HEK293 (cell line): ENCODE data around the gene ZFX.

ENCODE experiments used
- CTCF ChIA-PET: fragments of 350-600 bp; formaldehyde crosslinking; extraction: SDS; loops from one replicate; lab custom pipeline; 2021; ENCODE audit warnings: antibody characterized with exemption; lab: Yijun Ruan, JAX
- POLR2A ChIA-PET: fragments of 300-600 bp; formaldehyde crosslinking; extraction: SDS; loops from one replicate; lab custom pipeline; 2020; ENCODE audit warnings: antibody characterized with exemption, inconsistent platforms; lab: Yijun Ruan, JAX
- H3K27ac ChIP-seq: fragments of 200-500 bp; sonication (Bioruptor generic); 2 replicates; pipeline ENCODE4 v1.5.1; 2014; ENCODE audit warnings: low read depth, low read length, control low read depth, inconsistent platforms; ENCODE audit errors: extremely low read depth
- H3K36me3 ChIP-seq, 2 experiments: fragments of 200-500 bp in 1 of 2; sonication (Bioruptor generic) in 1 of 2; 1 replicate in 1 of 2; 2 replicates in 1 of 2; pipeline ENCODE4 v1.5.1; 2014 to 2017; ENCODE audit warnings: inconsistent platforms in 2 of 2, low read length in 2 of 2; ENCODE audit not compliant: control insufficient read depth in 2 of 2, insufficient read depth in 1 of 2
- H3K4me1 ChIP-seq: fragments of 200-500 bp; sonication (Bioruptor generic); 2 replicates; pipeline ENCODE4 v1.5.1; 2014; ENCODE audit warnings: mild to moderate bottlenecking, low read length, inconsistent platforms; ENCODE audit not compliant: control insufficient read depth, insufficient read depth
- H3K4me3 ChIP-seq: 2 replicates; pipeline ENCODE4 v1.5.1; 2011; ENCODE audit warnings: low read depth, mild to moderate bottlenecking, control low read depth, low read length, moderate library complexity
- H3K9me3 ChIP-seq: fragments of 200-500 bp; sonication (Bioruptor generic); 2 replicates; pipeline ENCODE4 v1.5.1; 2014; ENCODE audit warnings: low read depth, low read length, inconsistent platforms; ENCODE audit not compliant: control insufficient read depth, insufficient read depth
- BCL11B ChIP-seq: fragments of 450-650 bp; formaldehyde crosslinking; IDR thresholded peaks from 2 replicates; pipeline ENCODE4 v1.5.1; 2016; ENCODE audit warnings: low read depth, missing biosample characterization, missing genetic modification characterization
- GLI4 ChIP-seq: fragments of 450-650 bp; formaldehyde crosslinking; IDR thresholded peaks from 2 replicates; pipeline ENCODE4 v1.5.1; 2016; ENCODE audit warnings: missing biosample characterization, missing genetic modification characterization
- MEIS1 ChIP-seq: sonication (generic); formaldehyde crosslinking; IDR thresholded peaks from 2 replicates; pipeline ENCODE4 v1.8.1; 2022; ENCODE audit warnings: missing genetic modification reagents, mild to moderate bottlenecking, borderline replicate concordance
- PRDM1 ChIP-seq: fragments of 450-650 bp; formaldehyde crosslinking; IDR thresholded peaks from 2 replicates; pipeline ENCODE4; 2016; ENCODE audit warnings: missing biosample characterization, missing genetic modification characterization
- WT1 ChIP-seq: fragments of 450-650 bp; formaldehyde crosslinking; IDR thresholded peaks from 2 replicates; pipeline ENCODE4 v1.5.1; 2016; ENCODE audit warnings: missing biosample characterization, missing genetic modification characterization
- ZBTB17 ChIP-seq: fragments of 450-650 bp; formaldehyde crosslinking; IDR thresholded peaks from 2 replicates; pipeline ENCODE4 v1.5.1; 2016; ENCODE audit warnings: missing biosample characterization, missing genetic modification characterization
- ZFP69B ChIP-seq: fragments of 450-650 bp; formaldehyde crosslinking; IDR thresholded peaks from 2 replicates; pipeline ENCODE4 v1.5.1; 2016; ENCODE audit warnings: missing biosample characterization, missing genetic modification characterization
- ZNF10 ChIP-seq: fragments of 450-650 bp; formaldehyde crosslinking; IDR thresholded peaks from 2 replicates; pipeline ENCODE4 v1.5.1; 2017; ENCODE audit warnings: missing biosample characterization, missing genetic modification characterization
- ZNF211 ChIP-seq: fragments of 450-650 bp; formaldehyde crosslinking; IDR thresholded peaks from 2 replicates; pipeline ENCODE4 v1.5.1; 2016; ENCODE audit warnings: low read depth, missing biosample characterization, missing genetic modification characterization
- ZNF335 ChIP-seq: fragments of 450-650 bp; formaldehyde crosslinking; conservative IDR thresholded peaks from 2 replicates; pipeline ENCODE4 v1.5.1; 2016; ENCODE audit warnings: missing biosample characterization, missing genetic modification characterization
- ZNF366 ChIP-seq: fragments of 450-650 bp; formaldehyde crosslinking; conservative IDR thresholded peaks from 2 replicates; pipeline ENCODE4 v1.5.1; 2016; ENCODE audit warnings: missing biosample characterization, missing genetic modification characterization
- ZNF423 ChIP-seq: fragments of 450-650 bp; formaldehyde crosslinking; IDR thresholded peaks from 2 replicates; pipeline ENCODE4 v1.5.1; 2016; ENCODE audit warnings: missing biosample characterization, missing genetic modification characterization
- TF ChIP-seq, protein P1 (sequence below): fragments of 450-650 bp; formaldehyde crosslinking; IDR thresholded peaks from 2 replicates; pipeline ENCODE4 v1.5.1; 2016; ENCODE audit warnings: missing biosample characterization, missing genetic modification characterization
- TF ChIP-seq, protein P2 (sequence below): fragments of 450-650 bp; formaldehyde crosslinking; IDR thresholded peaks from 2 replicates; pipeline ENCODE4 v1.5.1; 2017; ENCODE audit warnings: missing biosample characterization, missing genetic modification characterization
- TF ChIP-seq, protein P3 (sequence below): fragments of 450-650 bp; formaldehyde crosslinking; IDR thresholded peaks from 2 replicates; pipeline ENCODE4 v1.5.1; 2017; ENCODE audit warnings: missing biosample characterization, missing genetic modification characterization
- TF ChIP-seq, protein P4 (sequence below): fragments of 450-650 bp; formaldehyde crosslinking; IDR thresholded peaks from 2 replicates; pipeline ENCODE4 v1.5.1; 2016; ENCODE audit warnings: missing biosample characterization, missing genetic modification characterization
- TF ChIP-seq, protein P5 (sequence below): fragments of 450-650 bp; formaldehyde crosslinking; IDR thresholded peaks from 2 replicates; pipeline ENCODE4 v1.5.1; 2016; ENCODE audit warnings: missing biosample characterization, missing genetic modification characterization
- TF ChIP-seq, protein P6 (sequence below): fragments of 450-650 bp; IDR thresholded peaks from 2 replicates; pipeline ENCODE4 v1.5.1; 2018; ENCODE audit warnings: missing biosample characterization, mild to moderate bottlenecking, missing genetic modification characterization

The ZFX gene

DNA sequence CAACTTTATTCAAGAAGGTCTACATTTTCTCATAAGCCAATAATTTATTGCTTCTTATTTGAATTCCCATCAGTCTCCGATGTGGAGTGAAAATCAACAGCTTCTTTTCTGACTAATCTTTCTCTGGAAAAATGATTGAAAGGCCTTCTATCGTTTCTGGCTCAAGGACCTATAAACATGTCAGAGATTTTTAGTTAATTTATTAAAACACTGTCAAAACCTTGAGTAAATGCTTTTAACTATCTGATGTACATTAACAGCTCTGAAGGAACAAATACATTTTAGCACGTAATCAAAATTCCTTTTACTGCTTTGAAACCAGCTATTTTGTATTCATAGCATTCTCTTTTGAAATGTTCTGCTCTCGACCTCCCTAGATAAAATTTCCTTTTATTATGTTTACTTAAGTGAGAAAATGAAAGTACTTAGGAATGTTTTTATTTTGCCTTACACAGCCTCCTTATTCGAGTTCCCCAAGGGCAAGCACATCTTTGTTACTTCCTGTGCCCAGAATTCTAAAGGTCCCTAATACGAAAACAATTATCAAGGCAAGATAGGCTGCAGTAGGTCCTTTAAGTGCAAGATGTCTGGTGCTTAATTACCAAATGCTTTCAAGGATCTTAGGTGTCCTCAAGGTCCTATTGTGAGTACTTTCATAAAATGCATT is 3.1 kb upstream of the ZFX start (continued):
- TF ChIP-seq, protein P1, sequence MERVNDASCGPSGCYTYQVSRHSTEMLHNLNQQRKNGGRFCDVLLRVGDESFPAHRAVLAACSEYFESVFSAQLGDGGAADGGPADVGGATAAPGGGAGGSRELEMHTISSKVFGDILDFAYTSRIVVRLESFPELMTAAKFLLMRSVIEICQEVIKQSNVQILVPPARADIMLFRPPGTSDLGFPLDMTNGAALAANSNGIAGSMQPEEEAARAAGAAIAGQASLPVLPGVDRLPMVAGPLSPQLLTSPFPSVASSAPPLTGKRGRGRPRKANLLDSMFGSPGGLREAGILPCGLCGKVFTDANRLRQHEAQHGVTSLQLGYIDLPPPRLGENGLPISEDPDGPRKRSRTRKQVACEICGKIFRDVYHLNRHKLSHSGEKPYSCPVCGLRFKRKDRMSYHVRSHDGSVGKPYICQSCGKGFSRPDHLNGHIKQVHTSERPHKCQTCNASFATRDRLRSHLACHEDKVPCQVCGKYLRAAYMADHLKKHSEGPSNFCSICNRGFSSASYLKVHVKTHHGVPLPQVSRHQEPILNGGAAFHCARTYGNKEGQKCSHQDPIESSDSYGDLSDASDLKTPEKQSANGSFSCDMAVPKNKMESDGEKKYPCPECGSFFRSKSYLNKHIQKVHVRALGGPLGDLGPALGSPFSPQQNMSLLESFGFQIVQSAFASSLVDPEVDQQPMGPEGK: peak; percentile 67
- TF ChIP-seq ZNF335: peak; percentile 57
- TF ChIP-seq ZNF211 (tag by site-specific recombination): no peak
- TF ChIP-seq, protein P2, sequence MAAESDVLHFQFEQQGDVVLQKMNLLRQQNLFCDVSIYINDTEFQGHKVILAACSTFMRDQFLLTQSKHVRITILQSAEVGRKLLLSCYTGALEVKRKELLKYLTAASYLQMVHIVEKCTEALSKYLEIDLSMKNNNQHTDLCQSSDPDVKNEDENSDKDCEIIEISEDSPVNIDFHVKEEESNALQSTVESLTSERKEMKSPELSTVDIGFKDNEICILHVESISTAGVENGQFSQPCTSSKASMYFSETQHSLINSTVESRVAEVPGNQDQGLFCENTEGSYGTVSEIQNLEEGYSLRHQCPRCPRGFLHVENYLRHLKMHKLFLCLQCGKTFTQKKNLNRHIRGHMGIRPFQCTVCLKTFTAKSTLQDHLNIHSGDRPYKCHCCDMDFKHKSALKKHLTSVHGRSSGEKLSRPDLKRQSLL (tag by site-specific recombination): peak; percentile 87
- no peak for TF ChIP-seq GLI4
- TF ChIP-seq WT1 (tag by site-specific recombination): peak; percentile 99
- TF ChIP-seq ZNF10 (tag by site-specific recombination): peak; percentile 14; the same call in 1 of the 2 replicates

DNA sequence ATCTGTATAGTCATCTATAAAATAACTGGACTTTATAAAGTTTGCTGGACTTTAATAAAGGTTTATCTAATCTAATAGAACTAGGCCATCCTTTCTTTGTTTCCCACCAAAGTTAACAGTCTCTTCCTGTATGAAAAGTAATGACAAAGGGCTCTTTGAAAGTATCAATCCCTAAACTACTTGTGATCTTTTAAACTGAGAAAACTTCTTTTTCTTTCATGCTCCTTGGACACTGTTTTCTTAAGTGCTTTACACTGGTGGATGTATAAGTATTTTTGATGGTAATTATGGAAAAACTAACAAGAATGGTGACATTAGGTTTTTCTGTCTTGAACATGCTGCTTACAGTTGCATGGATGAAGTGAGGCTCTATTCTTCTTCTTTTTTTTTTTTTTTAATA is 2.4 kb upstream of the ZFX start:
- CTCF ChIA-PET: no interaction called here
- H3K4me3 ChIP-seq: no peak overlapping the region
- H3K27ac ChIP-seq: peak overlapping the region; percentile 100
- H3K36me3 ChIP-seq: no peaks in the 10 kb centered on the region
- peaks cover 38% of the 10 kb centered on the region for H3K4me1 ChIP-seq
- POLR2A ChIA-PET: no interaction called here
- TF ChIP-seq BCL11B (tag by site-specific recombination) (no peak), ZNF423 (tag by site-specific recombination) (no peak), MEIS1 (CRISPR knock-in tag) (no peak)
- TF ChIP-seq, protein P2 (tag by site-specific recombination): no peak
- TF ChIP-seq, protein P3, sequence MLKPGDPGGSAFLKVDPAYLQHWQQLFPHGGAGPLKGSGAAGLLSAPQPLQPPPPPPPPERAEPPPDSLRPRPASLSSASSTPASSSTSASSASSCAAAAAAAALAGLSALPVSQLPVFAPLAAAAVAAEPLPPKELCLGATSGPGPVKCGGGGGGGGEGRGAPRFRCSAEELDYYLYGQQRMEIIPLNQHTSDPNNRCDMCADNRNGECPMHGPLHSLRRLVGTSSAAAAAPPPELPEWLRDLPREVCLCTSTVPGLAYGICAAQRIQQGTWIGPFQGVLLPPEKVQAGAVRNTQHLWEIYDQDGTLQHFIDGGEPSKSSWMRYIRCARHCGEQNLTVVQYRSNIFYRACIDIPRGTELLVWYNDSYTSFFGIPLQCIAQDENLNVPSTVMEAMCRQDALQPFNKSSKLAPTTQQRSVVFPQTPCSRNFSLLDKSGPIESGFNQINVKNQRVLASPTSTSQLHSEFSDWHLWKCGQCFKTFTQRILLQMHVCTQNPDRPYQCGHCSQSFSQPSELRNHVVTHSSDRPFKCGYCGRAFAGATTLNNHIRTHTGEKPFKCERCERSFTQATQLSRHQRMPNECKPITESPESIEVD: peak; percentile 93
- TF ChIP-seq, all 188 proteins: peak for 1
- H3K9me3 ChIP-seq: no peaks in the 10 kb centered on the region

DNA sequence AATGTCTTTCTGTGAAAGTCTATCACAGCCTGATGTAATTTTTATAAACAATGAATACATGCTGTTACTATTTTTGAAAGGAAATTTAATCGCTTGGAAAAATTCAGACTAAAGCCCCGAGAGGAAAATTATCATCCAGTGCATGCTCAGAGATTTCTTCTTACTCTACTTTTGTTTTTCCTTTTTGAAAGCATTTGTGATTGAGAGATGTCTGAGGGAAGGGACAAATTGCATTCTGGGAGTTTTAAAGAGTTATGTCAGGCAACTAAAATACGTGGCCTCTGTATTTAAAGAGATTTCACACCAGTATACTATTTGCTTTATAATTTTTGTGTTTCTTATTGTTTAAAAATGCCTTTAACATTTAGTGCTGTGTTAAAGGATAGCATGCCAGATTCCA is 1.4 kb upstream of the ZFX start:
- no peaks in the 10 kb centered on the region for H3K9me3 ChIP-seq
- H3K36me3 ChIP-seq: no peaks in the 10 kb centered on the region
- H3K4me3 ChIP-seq: no peak overlapping the region
- H3K27ac ChIP-seq: peak overlapping the region; percentile 100
- POLR2A ChIA-PET: interaction anchor here (1.8 kb wide), 1 partner anchor 94 kb away, joined by 9 read pairs; the partner anchor contains the start of gene EIF2S3
- peaks cover 46% of the 10 kb centered on the region for H3K4me1 ChIP-seq
- CTCF ChIA-PET: interaction anchor here (0.7 kb wide), 1 partner anchor 92 kb away, joined by 3 read pairs; no protein-coding TSS in a partner anchor
- TF ChIP-seq, protein P4, sequence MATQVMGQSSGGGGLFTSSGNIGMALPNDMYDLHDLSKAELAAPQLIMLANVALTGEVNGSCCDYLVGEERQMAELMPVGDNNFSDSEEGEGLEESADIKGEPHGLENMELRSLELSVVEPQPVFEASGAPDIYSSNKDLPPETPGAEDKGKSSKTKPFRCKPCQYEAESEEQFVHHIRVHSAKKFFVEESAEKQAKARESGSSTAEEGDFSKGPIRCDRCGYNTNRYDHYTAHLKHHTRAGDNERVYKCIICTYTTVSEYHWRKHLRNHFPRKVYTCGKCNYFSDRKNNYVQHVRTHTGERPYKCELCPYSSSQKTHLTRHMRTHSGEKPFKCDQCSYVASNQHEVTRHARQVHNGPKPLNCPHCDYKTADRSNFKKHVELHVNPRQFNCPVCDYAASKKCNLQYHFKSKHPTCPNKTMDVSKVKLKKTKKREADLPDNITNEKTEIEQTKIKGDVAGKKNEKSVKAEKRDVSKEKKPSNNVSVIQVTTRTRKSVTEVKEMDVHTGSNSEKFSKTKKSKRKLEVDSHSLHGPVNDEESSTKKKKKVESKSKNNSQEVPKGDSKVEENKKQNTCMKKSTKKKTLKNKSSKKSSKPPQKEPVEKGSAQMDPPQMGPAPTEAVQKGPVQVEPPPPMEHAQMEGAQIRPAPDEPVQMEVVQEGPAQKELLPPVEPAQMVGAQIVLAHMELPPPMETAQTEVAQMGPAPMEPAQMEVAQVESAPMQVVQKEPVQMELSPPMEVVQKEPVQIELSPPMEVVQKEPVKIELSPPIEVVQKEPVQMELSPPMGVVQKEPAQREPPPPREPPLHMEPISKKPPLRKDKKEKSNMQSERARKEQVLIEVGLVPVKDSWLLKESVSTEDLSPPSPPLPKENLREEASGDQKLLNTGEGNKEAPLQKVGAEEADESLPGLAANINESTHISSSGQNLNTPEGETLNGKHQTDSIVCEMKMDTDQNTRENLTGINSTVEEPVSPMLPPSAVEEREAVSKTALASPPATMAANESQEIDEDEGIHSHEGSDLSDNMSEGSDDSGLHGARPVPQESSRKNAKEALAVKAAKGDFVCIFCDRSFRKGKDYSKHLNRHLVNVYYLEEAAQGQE (tag by site-specific recombination): no peak
- no peak for TF ChIP-seq ZFP69B (tag by site-specific recombination)
- TF ChIP-seq ZNF366 (tag by site-specific recombination): 0 out of 2 replicates have a peak, but pooled peaks have one; percentile 30
- TF ChIP-seq, protein P5, sequence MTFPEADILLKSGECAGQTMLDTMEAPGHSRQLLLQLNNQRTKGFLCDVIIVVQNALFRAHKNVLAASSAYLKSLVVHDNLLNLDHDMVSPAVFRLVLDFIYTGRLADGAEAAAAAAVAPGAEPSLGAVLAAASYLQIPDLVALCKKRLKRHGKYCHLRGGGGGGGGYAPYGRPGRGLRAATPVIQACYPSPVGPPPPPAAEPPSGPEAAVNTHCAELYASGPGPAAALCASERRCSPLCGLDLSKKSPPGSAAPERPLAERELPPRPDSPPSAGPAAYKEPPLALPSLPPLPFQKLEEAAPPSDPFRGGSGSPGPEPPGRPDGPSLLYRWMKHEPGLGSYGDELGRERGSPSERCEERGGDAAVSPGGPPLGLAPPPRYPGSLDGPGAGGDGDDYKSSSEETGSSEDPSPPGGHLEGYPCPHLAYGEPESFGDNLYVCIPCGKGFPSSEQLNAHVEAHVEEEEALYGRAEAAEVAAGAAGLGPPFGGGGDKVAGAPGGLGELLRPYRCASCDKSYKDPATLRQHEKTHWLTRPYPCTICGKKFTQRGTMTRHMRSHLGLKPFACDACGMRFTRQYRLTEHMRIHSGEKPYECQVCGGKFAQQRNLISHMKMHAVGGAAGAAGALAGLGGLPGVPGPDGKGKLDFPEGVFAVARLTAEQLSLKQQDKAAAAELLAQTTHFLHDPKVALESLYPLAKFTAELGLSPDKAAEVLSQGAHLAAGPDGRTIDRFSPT (tag by site-specific recombination): 0 out of 2 replicates have a peak, but pooled peaks have one; percentile 10
- TF ChIP-seq, protein P6, sequence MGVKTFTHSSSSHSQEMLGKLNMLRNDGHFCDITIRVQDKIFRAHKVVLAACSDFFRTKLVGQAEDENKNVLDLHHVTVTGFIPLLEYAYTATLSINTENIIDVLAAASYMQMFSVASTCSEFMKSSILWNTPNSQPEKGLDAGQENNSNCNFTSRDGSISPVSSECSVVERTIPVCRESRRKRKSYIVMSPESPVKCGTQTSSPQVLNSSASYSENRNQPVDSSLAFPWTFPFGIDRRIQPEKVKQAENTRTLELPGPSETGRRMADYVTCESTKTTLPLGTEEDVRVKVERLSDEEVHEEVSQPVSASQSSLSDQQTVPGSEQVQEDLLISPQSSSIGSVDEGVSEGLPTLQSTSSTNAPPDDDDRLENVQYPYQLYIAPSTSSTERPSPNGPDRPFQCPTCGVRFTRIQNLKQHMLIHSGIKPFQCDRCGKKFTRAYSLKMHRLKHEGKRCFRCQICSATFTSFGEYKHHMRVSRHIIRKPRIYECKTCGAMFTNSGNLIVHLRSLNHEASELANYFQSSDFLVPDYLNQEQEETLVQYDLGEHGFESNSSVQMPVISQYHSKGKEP (tag by site-specific recombination): peak; percentile 19; the same call in 1 of the 2 replicates
- peak; percentile 17; the same call in 1 of the 2 replicates for TF ChIP-seq ZBTB17
- peak; percentile 27; the same call in 1 of the 2 replicates for TF ChIP-seq PRDM1
